Stimulated activated CD8-positive, alpha-beta memory T cell treated with anti-CD3 and anti-CD28 coated beads, Interleukin-7, amount 100 ng/mL, for 48 hours (primary cell): ENCODE results near the gene C10orf90.

Source experiments
- DNase-seq, 2 donors: peaks; one replicate each; pipeline ENCODE4 v3.0.0-alpha.2; 2020; ENCODE audit warnings: low read depth in 1 of 2; ENCODE audit errors: extremely low read depth in 1 of 2

The C10orf90 gene, protein sequence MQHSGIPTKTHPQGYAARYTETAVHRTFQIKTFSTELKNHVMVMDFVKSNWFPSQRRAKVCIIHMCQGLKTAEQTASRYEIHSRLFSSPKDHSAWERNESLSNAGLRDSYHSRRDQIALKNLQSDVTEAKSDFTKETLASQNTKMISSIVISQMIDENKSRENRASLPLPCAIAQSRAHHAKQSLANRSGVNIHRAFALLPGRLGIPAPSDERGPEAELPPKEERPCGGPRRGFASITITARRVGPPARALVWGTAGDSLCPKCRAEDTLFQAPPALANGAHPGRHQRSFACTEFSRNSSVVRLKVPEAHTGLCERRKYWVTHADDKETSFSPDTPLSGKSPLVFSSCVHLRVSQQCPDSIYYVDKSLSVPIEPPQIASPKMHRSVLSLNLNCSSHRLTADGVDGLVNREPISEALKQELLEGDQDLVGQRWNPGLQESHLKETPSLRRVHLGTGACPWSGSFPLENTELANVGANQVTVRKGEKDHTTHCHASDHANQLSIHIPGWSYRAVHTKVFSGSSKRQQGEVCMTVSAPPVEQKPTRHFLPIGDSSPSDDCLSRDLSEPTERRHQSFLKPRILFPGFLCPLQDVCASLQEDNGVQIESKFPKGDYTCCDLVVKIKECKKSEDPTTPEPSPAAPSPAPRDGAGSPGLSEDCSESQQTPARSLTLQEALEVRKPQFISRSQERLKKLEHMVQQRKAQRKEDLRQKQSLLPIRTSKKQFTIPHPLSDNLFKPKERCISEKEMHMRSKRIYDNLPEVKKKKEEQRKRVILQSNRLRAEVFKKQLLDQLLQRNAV

DNA sequence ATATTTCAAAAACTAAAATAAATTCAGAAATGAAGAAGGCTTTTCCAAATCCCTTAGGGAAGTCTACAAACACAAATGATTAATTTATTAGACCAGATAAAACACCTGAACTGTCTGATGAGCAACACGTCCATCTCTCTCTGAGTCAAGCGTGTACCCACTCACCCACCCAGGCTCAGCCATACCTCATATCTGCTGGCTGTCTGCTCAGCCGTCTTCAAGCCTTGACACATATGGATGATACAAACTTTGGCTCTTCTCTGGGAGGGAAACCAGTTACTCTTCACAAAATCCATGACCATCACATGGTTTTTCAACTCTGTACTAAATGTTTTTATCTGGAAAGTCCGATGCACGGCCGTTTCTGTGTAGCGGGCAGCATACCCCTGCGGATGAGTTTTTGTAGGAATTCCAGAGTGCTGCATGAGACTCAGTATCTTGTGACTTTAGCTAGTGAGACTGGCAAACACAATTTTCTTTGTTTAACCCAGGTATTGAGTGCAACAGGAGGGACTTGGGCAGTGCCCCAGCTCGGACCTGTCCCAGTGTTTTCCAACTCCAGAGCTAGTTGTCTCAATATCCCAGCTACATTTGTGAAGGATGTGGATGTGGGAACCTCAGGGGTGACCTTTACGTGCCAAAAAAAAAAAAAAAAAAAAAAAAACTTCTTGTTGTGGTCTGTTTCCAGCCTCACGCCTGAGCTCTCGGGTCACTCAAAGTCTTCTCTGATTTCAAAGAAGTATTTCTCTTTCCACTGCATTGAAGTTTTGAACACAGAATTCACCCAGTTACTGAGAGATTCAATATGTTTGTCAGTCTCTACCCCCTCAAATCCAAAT lies at the start of gene C10orf90:
Gene C10orf90, minus strand, starts transcription at position 638 of the 839 bp plus-strand sequence. Its CDS starts 213 bp downstream, at position 425.
- DNase-seq, result no peak

DNA sequence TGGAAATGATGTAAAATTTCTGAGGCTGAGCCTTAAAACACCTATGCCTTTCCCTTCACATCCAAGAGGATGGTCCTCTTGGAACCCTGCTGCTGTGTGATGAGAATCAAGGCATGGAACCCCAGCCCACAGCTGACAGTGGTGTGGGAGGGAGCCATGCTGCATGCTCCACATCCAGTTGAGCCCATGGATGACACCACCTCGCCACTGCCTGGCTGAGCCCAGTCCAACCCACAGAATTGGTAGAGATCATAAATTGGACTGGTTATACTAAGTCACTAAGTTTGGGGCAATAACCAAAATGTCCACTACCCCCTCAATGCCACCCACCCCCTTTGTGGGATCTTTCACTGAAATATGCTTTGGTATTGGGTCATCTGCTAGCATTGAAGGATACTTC lies 45.9 kb upstream of the C10orf90 start:
- no peak for DNase-seq

DNA sequence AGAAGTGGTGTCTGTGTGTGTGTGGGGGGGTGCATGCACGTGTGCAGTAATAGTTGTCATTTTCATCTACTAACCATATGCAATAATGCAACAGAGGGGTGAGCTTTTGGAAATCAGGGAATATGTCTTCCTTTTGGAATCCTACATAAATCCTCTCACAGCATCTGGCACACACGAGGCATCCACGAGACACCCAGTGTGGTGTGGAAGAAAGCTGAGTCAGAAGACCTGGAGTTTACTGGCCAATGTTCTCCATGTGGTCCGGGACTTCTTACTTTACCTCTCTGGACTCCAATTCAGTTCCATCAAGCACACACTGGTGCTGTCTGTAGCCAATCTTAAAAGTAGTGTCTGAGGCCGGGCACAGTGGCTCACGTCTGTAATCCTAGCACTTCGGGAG lies 43.1 kb upstream of the C10orf90 start:
- no peak for DNase-seq

DNA sequence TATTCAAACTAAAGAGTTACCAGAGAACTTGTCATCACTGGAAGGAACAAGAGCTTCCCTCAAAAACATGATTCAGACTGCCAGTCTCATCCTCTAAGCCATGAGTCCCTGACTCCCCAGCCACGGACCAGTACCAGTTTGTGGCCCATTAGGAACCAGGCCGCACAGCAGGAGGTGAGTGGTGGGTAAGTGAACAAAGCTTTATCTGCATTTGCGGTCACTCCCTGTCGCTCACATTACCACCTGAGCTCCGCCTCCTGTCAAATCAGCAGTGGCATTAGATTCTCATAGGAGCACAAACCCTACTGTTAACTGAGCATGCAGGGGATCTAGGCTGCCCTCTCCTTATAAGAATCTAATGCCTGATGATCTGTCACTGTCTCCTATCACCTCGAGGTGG lies 42.2 kb upstream of the C10orf90 start:
- no peak for DNase-seq

DNA sequence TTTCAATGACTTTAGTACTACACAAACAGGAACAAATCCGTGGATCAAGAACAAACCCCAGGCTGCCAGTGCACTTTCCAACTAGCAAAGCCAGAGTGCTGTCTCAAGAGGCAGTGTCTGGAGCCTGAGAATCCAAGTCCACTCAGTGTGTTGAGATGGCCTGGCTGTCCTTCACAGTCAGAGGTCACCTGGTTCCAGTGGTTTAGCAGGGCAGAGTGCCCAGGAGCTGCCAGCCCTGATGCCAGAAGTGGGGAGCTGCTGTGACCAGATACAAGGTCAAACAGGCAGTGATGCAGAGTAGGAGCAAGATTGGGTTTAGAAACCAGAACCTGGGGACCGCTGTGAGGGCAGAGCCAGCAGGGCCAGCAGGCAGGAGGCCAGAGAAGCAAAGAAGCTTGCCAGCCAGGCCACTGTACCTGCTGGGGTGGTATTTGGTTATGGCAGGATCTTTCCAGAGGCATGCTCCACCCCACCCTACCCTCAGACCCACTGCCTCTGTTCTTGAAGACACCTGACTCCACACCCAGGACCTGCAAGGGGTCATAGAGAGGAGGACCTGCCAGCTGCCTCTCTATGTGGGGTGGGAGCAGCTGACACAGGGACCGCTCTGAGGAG lies 35.6 kb upstream of the C10orf90 start:
- no peak for DNase-seq

DNA sequence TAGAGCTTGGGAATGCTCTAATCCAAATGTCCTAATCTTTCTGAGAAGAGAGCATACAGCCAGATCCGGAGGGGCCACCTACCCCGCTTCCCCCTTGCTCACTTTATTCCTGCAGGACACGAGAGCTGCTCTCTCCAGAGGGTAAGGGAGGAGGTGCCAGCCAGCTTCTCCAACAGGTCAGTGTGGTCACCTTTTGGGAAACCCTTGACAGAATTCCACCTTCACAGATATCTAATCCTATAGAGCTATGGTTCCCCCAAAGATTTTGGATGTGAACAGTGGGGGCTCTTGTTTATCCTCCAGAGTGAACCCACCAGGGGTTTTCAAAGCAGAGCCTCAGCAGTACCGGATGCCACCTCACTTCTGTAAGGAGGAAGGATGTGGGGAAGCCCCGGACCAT lies 34.6 kb upstream of the C10orf90 start:
- DNase-seq, result no peak

DNA sequence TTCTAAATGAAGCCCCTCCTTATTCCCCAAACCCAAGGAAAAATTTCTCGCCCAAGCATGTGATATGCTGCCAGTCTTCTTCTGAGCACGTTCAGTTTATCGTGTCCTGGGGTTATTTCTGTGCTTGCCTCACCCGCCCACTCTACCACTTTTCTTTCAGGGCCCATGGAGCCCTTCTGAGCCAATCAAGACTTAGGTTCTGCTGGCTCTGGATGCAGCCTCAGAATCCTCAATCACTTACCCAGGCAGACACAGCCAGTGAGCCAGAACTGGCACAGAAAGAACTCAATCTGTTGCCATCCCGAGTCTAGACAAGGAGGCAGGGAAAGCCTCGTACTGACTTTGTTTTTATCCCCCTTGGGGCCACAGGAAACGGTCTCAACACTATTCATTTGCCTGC lies 34.2 kb upstream of the C10orf90 start:
- no peak for DNase-seq

DNA sequence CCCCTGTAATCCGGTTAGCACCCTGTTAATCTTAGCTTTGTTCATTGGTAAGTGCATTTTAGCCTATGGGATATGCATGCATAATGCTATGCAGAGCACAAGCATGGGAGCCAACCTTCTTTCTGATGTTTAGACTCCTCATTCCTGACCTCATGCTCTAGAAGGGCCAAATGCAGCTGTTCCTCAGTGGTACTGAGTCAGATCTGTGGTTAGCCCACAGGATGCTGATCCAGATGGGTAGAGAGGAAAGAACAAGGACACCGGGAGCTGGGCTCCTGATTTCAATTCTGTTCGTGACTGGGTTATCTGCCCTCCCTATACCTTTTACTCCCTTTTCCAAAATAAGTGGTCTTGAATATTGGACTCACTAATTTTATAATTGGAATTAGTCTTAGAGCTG lies 31.7 kb upstream of the C10orf90 start:
- no peak for DNase-seq

DNA sequence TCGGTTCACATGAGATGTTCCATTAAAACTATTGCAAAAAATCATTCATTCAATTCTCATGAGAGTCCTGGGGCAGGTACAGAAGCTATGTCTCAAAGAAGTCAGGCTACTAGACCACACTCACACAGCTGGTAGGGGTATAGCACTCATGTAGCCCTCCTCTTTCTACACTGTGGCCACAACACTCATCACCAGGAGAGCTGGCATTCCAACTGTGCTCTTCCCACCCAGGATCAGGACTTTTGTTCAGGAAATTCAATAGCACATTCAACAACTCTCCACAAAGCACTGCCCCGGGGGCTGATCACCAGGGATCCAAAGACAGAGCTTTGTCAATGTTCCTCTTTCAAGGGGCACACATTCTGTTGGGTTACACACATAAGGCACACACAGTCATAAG lies 31.0 kb upstream of the C10orf90 start:
- no peak for DNase-seq

DNA sequence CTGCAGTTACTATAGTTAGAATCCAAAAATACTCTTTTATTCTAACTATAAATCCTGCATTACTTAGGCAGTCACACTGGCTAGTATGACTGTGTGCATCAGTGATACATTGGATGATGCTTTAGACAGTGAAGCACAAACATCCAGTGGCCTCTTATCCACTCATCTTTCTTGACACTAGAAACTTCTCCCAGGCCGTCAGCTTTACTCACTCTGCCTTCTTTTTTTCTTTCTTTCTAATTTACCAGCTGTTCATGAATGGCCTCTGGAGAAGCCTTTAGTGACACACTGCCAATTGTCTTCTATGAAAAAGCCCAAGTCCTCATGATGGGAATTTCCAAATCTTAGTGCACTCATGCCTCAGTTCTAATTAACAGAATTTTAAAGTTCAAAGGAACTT lies 26.2 kb upstream of the C10orf90 start:
- no peak for DNase-seq

DNA sequence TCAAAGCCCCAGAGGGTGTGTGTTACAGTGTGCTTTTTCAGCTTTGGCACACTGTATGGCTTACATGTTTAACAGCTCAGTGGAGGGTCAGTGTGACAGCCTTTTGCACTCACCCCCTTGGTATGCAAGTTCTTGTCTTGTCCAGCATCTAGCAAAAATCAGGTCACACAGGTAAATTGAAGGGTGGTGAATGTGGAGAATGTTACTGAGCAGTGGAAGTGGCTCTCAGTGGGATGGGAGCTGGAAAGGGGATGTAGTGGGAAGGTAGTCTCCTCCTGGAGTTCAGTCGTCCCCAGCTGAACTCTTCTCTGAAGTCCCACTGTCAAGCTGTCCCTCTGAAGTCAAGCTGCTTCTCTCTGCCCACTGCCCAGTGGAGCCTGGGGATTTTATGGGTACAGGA lies 21.0 kb upstream of the C10orf90 start:
- no peak for DNase-seq

DNA sequence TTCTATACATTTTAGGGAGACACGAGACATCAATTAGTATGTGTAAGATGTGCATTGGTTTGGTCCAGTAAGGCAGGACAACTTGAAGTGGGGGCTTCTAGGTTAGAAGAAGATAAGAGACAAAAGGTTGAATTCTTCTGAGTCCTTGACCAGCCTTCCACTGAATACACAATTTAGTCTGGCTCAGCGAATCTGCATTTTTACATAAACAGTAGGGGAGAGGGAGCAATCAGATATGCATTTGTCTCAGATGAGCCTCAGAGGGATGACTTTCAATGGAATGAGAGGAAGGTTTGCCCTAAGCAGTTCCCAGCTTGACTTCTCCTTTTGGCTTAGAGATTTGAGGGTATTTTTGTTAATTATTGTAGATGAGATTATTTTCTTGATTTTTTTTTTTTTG lies 20.0 kb upstream of the C10orf90 start:
- DNase-seq, result no peak

DNA sequence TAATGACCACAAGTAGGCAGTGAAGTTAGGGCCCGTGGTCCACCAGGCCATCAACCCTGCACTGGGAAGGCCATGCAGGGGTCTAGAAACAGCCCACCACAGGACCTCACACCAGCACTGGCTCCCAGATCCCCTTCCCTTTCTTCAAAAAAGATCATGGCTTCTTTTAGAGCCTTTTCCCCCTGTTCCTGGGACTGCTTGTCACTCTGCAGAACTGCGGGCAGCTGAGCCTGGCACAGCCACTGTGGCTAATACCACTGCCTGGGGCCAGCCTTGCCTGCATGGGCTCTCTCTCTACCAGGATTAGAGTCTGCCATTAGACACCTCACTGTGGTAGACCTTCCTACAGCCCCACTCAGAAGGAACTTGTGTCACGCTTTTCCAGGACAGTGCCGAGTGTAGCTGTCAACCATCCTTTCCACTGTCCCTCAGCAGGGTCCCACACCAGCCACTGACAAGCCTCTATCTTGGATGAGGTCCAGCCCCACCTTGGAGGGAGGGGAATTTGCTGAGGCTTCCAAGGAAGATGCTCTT lies 19.0 kb upstream of the C10orf90 start:
- no peak for DNase-seq

DNA sequence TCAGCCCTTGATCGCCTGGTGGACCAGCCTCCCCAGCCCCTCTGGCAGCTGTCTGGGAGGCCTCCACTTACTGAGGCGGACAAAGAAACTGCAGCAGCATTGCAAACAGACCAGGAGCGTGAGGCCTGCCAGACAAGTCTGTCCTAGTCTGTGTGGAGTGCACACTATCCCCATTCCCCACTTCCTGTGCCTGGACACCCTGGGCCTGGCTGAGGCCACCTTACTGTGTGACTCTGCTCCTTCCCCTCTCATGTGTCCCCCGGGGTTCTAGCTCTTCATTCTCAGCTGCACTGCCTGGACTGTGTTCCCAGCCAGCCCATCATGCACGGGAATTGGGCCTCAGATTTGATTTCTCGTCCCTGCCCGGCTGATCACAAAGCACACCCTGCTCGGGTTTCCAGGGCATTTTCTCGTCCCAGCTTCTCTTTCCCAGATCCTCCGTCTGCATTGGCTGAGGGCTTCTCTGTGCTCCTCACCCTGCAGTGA lies 16.7 kb upstream of the C10orf90 start:
- no peak for DNase-seq

DNA sequence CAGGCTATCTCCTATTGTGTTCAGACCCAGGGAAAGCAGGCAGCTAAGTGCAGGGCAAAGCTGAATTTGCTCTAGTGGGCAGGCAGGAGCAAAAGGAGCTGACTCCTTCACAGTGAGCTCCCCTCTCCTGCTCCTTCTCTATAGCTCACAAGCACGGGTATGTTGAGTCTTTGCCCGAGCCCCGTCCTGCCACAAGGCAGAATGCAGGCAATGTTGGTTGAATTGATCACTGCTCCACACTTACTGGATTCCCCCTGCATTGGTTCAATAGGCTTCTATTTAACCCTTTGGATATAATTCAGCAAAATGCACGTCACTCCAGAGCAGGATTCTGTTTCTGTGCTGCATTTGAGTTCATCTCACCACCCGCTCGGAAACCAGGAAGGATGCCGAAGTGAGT lies 16.2 kb upstream of the C10orf90 start:
- no peak for DNase-seq

DNA sequence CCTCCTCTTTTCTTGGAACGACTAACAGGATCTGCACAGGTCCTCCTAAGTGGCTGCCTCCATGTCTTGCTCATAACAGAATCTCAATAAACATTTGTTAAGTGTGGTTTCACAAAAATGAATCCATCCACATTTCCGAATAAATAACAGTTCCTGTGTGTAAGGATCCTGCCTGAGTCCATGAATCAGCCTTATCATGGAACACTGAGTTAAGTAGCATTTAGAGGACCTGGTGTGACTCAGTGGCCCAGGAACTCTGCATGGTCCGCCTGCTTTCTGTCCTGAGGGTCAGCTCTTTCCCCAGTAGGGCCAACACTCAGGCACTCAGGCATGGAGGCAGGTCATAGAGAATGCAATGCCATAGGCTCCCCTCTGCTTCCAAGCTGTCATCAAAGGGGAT lies 15.8 kb upstream of the C10orf90 start:
- no peak for DNase-seq

DNA sequence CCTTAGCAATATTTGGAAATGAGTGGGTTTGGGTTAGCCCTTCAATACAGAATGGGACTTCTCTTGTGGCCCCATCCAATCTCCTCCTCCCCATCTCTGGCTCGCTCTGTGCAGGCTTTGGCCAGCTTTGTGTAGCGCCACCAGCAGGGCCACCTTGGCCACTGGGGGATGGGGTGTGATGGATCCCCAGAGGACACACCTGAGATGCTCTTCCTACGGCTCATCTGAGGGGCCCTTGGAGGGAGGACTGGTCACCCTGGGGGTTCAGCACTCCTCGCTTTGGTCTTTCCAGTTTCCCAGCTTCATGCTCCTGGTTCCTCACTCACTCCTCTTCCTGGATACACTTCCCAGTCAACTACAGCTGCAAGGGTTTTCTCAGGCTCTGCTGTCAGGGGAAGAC lies 15.3 kb upstream of the C10orf90 start:
- no peak for DNase-seq

DNA sequence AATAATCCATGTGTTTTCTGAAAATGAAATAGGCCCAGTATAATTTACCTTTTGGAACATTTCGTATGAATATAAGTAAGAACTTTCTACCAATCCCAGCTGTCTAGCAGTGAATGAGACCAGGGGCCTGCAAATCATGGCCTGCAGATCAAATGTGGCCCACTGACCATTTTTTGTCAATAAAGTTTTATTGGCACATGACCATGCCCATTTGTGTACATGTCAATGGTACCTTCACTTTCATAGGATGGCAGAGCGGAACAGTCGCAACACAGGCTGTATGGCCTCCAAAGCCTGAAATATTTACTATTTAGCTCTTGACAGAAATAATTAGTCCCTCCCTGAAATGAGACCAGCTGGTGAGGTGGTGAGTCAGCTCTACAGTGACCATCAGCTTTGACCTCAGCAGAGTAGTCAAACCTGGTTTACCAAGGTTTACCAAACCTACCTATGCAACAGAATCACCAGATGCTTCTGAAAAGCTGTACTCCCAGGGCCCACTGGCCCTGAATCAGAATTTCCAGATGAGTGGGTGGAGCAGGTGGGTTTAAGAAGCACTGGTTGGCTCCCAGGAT lies 13.8 kb upstream of the C10orf90 start:
- DNase-seq, result no peak

DNA sequence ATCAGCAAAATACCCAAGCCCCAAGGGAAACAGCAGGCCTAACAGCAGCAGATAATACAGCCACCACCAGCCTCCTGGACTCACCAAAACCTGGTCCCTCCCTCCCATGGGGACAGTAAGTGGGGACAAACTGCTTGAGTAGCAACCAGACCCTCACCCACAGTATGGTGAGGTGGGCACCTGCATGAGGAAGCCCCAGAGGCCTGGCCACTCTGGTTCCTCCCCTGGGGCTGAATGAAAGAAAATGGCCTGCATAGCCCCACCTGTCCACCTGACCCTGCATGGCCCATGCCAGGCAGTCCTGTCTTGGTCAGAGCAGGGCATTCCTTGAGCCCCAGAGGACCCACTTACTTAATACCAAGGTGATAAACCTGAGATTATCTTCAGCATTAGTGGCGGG lies 13.0 kb upstream of the C10orf90 start:
- DNase-seq, result no peak
